ENCODE results near the gene TCTN2.

DNA sequence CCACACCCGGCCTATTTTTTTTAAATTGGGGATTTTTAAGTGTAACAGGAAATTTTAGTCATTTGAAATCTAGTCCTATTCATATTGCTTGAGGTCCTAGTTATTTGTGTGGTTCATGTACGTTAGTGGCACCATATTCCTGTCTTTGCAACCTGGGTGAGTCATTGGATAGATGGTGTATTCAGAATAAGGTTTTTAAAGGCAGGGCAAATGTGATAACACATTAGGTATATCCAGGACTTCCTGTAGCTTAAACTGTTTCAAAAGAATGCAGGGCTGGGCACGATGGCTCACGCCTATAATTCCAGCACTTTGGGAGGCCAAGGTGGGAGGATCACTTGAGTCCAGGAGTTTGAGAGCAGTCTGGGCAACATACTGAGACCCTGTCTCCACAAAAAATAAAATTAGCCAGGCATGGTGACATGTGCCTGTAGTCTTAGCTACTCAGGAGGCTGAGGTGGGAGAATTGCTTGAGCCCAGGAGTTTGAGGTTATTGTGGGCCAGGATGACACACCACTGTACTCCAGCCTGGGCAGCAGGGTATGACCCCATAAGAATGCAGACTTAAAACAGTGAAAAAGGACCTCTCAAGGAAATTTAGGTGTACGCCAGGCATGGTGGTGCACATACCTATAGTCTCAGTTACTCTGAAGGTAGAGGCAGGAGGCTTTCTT lies 49.4 kb downstream of the TCTN2 start:
- no peak for TF ChIP-seq CTCF (IDR thresholded peaks at IDR 0.05)
- TF ChIP-seq POLR2A (IDR thresholded peaks at IDR 0.05): no peak

Data from Peyer's patch (tissue), 4 donors.